GM18951 (cell line): Measurements from ENCODE around the gene B4GALNT2.

ENCODE experiments used
- POLR2A ChIP-seq: IDR thresholded peaks from 4 replicates; pipeline ENCODE4 v1.6.1; 2011; ENCODE audit warnings: mild to moderate bottlenecking; ENCODE audit not compliant: insufficient read length, insufficient read depth; ENCODE audit errors: extremely low read depth
- in situ Hi-C: fragments of 300-500 bp; cut with MboI; formaldehyde crosslinking; loops from one replicate; pipeline ENCODE4 v1.12.0; 2022; ENCODE audit warnings: low sequenced_read_pairs, mixed read lengths, inconsistent platforms; ENCODE audit not compliant: unreplicated experiment

B4GALNT2 gene

GRCh38 chr17:49216482-49216881 lies 83.9 kb downstream of the B4GALNT2 start:
- in situ Hi-C loops = no loop called here
- TF ChIP-seq POLR2A = no peak

GRCh38 chr17:49216953-49217650 lies 84.5 kb downstream of the B4GALNT2 start:
- TF ChIP-seq POLR2A = no peak
- in situ Hi-C loops = no loop called here

GRCh38 chr17:49217651-49218413 lies 85.3 kb downstream of the B4GALNT2 start:
- in situ Hi-C loops = no loop called here
- peak; percentile 23 for TF ChIP-seq POLR2A

- TF ChIP-seq POLR2A = no peak
- in situ Hi-C loops = no loop called here
Measured at GRCh38 chr17:49218941-49219913, 86.7 kb downstream of the B4GALNT2 start.

GRCh38 chr17:49219987-49220386 lies 87.4 kb downstream of the B4GALNT2 start:
- TF ChIP-seq POLR2A = no peak
- in situ Hi-C loops = no loop called here

GRCh38 chr17:49223168-49223516 lies 90.6 kb downstream of the B4GALNT2 start:
- in situ Hi-C loops = no loop called here
- peak; percentile 27 for TF ChIP-seq POLR2A

GRCh38 chr17:49223517-49224197 lies 91.1 kb downstream of the B4GALNT2 start:
- TF ChIP-seq POLR2A = no peak
- in situ Hi-C loops = no loop called here

- no peak for TF ChIP-seq POLR2A
- in situ Hi-C loops = no loop called here
Measured at GRCh38 chr17:49224198-49224996, 91.8 kb downstream of the B4GALNT2 start.

GRCh38 chr17:49224997-49225337 lies 92.4 kb downstream of the B4GALNT2 start:
- in situ Hi-C loops = no loop called here
- no peak for TF ChIP-seq POLR2A

- in situ Hi-C loops = no loop called here
- TF ChIP-seq POLR2A = no peak
Measured at GRCh38 chr17:49225554-49226236, 93.1 kb downstream of the B4GALNT2 start.
